HG03097 (cell line): Measurements from ENCODE around the gene RMND5A.

Source experiments
- ATAC-seq: cut with Tn5 transposase; IDR thresholded peaks from one replicate; pipeline ENCODE4 v1.9.1; 2021; ENCODE audit not compliant: unreplicated experiment, low FRiP score

Gene RMND5A

DNA sequence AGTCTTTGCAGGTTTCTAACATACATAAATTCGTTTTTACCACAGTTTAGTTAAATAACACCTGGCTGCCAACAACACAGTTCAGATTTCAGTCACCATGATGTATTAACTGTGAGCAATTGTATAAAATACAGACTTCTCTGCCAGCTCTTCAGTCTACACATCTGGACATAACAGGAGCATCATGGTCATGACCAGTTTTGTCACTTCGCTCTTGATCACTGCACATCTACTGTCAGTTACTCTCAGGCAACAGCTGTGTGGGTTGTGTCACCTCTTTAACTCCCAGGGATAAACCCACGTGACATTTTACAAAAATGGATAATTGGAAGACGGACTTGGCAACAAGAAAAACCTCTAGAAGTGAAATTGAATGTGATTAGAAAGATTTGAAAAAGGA lies 40.3 kb downstream of the RMND5A start:
- ATAC-seq: no peak

DNA sequence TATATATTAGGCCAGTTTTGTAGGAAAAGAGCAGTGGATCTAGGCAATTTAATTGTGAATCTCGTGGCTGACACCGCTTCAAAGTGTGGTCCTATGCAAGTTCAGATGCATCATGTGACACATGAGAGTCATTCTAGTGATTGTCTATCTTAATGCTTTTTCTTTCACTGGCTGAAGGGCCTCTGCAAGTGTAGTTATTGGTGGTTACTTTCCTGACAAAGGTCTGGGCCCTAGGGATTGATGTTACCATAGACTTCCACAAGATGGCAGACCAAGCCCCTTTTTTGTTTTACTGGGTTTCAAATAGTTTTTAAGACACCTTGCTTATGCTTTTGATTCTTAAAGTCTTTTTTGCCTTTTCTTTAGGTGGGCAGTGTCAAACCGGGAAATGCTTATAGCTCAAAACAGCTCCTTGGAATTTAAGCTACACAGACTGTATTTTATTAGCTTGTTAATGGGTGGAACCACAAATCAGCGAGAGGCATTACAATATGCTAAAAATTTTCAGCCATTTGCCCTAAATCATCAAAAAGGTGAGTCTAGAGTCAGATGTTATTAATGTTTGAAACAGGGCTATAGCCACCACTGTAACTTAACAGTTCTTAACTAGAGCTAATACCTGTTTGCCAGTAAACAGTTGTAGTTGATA lies 44.7 kb downstream of the RMND5A start:
- ATAC-seq: no peak

DNA sequence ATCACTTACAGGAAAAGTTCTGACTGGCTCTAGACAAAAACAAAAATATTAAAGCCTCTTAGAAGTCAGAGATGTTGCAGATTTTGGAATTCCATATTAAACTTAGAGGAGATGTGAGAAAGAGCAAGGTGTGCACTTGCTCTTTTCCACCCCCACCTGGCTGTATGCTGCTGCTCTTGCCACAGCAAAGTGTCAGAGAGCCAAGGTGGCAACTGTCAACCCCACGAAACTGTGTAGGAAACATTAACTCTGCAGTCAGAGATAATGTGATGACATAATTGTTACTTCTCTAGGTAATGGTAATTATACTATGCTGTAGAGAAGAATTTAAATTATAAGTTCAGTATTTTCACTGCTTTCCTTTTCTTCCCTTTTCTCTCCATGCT lies 45.2 kb downstream of the RMND5A start:
- no peak for ATAC-seq

DNA sequence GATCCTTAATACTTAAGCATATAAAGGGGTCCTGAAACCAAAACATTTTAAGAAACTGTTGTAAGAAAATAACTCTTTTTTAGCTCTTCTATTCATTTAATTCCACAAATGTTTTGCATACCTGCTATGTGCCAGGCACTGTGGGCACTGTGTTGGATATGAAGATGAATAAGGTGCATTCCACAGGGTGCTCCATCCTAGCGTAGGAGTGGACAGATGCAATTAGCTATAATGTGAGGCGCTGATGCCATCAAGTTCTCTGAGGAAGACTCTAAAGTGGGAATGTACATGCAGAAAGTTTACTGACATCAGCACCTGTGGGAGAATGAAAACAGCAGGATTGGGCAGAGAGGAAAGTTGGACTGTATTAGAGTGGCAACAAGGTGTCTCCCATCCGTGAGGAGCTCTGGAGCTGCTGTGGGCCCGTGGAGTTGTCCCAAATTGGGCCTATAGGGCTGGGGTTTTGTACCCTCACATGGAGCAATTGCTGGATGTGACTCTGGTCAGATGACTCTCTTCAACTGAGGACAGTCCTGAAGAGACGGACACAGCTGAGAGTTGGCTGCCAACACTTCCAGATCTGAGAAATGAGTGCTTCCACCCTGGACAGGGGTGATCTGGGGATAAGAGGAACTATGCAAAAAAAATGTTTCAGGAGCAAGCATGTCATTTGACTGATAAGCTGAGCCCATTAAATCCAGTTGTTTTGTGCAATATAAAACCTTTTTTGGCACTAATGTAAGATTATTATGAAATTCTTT lies 48.3 kb downstream of the RMND5A start:
- ATAC-seq: no peak

DNA sequence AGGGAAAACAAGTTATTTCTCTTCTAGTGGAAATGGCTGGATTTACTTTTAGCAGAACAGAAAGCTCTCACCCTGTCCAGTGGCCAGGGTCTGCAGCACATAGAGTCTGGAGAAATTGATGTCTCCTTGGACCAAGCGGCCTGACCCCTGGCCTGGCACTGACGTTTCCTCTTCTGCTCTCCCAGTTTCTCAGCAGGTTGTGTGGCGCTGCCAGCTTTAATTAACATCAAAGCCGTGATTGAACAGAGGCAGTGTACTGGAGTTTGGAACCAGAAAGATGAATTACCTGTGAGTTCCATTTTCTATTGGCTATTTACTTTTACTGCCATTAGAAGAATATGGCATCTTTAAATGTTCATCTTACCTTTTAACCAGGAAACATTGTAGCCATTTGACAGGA lies 49.7 kb downstream of the RMND5A start:
- ATAC-seq: no peak

DNA sequence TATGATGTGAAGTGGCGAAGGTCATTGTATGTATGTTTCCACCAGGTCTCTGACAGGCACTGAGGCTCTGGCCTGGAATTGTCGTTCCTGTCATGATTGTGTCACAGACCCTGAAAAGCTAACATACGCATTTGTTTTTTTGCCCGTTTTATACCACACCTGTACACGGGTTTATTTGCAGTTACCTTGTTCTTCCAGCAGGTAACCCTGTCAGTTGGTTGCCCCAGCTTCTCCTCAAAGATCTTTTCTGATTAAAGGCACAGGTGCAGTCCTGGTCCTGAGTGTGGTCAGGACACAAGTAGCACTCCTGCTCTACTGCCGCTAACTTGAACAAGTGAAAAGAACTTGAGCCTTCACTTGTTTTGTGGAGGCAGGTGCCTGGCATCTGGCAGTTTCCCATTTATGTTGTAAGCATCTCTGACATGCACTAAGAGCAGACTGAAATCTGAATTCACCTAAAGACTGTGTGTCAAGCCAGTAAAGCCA lies 50.8 kb downstream of the RMND5A start:
- no peak for ATAC-seq

DNA sequence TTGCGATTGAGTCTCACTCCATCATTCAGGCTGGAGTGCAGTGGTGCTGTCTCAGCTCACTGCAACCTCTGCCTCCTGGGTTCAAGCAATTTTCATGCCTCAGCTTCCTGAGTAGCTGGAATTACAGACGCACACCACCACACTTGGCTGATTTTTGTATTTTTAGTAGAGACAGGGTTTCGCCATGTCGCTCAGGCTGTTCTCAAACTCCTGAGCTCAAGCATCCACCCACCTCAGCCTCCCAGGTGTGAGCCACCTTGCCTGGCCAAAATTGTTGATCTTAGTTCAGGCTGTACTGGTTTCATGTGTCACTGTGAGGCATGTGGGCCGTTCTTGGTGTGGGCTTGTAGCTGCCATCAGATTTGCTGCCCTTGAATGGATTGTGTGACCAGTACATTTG lies 52.5 kb downstream of the RMND5A start:
- ATAC-seq: no peak

DNA sequence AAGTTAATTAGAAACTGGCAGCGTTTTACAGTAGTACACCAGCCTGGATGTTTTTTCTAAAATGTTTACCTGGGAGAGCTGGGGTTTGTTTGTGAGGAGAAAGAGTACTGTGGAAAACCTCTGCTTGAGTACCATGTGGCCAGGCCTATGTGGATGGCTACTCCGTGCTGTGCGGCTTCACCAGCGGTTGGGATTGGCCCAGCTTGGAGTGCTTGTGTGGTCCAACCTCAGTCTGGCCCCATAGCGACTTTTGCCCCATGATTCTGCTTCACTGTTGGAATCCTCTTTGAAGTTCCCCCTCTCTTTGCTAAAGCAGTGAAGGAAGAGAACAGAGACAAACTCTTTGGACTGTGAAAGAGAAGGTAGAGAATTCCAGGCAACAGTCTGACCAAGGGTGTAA lies 54.8 kb downstream of the RMND5A start:
- no peak for ATAC-seq

DNA sequence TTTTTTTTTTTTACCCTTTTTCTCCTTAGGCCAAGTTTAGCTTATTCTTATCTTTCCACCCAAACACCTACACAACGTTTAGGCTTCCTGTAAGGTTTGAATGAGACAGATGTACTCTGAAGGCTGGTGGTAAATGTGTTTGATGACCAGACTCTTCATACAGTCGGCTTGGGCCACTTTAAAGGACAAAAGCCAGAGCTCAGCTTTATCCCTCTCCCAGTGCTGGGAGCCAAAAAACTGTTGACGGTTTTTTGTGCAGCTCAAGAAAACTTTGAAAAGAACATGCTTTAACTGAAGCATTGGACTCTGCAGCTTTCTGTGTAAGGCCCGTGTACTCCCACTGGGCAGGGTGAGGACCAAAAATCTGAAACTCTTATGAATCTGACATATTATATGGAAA lies 55.2 kb downstream of the RMND5A start:
- ATAC-seq: no peak

DNA sequence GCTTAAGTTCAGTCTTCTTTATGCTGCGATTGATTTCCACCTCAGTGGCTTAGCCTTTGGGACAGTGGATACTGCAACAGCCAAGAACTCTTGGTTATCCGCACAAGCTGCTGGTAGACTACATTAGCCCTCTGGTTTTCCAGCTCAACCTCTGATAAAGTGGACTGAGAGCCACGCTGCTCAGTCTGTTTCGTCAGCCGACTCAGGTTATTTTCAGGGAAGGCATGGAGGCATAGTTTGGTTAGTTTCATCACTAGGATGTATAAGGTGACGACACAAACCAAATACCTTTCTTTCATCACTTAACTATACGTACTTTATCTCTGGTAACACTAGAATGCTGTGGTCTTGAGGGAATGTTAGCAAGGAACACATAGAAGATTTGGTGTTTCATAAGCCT lies 56.4 kb downstream of the RMND5A start:
- ATAC-seq: no peak

DNA sequence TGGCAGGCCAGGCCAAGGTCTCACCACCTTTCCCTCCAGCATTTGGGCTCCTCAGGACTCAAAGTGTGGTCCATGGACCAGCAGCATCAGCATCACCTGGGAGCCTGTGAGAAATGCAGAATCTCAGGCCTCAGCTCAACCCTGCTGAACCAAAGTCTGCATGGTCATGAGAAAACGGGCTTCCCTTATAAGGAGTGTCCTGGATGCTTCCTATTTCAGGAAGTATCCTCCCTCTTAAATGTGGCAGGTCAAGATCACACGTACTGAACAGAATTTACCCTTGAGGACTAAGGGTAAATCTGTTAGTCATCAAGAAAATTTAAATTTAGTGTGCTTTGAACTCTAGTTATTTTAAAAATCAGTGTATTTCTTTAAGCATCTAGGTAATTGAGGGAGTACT lies 58.9 kb downstream of the RMND5A start:
- no peak for ATAC-seq

DNA sequence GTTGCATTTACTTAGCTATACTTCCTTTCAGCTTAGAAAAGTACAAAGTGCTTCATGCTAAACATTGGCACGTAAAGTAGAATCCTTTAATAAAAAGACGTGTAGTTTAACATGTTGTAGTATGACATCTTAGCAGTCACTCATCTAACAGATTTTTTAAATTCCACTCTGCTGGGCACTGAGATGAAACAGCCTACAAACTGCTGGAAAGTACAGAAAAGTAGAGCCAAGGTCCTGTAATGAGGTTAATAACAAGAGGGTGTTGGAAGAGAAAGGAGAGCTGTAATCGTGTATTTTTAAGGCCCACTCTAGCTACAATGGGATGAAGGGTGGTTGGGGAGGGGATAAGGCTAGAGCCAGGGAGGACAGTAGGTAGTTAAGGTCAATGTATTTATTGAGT lies 59.9 kb downstream of the RMND5A start:
- no peak for ATAC-seq

DNA sequence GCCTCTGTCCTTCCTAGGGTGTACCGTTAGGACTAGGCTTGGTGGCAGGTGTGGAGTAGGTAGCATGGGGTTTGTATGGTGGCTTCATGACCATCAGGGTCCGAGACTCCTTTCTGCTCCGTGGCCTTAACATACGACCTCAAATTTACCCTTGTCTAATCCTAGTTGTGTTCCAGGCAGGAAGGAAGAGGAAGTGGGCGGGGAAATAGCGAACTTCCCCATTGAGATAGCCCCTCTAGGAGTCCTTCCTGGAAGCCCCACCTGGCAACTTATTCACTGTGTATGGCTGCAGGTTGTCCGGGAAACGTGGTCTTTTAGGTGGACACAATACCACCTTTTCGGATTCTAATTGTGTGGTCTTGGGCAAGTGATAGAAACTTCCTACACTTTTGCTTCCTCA lies 61.3 kb downstream of the RMND5A start:
- ATAC-seq: no peak

DNA sequence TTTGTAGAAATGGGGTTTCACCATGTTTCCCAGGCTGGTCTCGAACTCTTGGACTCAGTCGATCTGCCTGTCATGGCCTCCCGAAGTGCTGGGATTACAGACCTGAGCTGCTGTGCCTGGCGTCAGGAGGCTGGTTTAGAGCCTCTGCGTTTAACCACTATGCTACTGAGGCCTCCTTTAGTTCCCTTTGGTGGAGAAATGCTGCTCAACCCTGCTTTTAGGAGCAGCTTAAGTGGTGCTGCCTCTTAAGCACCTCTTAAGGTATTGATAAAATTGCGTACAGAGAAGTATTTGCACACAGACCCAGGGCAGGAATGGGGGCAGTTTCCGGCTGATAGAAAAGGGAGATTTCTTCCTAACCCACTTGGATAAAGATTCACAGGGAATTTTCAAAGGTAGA lies 62.7 kb downstream of the RMND5A start:
- no peak for ATAC-seq

DNA sequence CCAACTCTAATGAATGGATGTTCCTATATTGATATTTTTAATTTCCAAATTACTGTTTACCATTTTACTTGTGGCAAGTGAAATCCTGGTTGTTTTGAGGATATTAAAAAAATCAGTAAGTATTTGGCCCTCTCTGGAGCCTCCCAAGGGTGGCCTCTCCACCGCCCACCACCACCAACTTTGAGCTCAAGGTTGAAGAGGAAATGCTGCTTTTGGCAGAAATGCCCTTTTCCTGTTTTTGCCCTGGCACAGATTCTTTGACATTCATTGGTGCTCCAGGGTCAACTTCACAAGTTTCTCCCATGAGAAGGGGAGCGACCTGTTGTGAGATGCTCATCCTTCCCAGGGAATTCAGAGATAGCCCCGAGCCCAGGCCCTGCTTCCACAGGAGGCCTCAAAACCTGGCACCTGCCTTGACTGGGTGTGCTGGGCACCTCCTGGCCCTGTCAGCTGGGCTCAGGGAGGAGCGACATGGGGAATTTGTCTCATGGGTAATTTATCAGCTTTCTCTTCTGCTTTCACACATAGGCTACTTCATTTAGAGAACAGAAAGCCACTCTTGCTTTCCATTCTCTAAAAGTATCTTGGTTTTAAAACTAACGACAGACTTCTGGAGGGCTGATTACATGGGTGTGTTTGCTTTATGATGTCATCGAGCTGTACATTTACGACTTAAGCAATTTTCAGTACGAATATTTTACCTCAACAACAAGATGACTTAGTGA lies 63.7 kb downstream of the RMND5A start:
- ATAC-seq: peak; percentile 91

DNA sequence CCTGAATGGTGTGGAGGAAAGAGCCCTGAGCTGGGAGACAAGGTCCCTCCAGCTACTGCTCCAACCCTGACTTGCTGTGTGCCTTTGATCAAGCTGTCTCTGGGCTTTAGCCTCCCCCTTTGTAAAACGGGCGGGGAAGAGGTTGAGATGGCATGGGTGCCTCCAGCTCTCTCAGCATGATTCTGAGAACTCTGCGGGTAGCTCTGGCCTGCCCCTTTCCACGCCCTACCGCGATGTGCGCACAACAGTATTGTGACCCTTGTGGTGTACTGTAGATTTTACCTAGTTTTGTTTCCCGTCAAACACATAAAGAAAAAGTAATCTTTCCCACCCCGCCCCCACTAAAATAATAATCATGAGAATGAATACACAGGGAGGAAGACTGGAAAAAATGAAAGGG lies 65.4 kb downstream of the RMND5A start:
- ATAC-seq: no peak

DNA sequence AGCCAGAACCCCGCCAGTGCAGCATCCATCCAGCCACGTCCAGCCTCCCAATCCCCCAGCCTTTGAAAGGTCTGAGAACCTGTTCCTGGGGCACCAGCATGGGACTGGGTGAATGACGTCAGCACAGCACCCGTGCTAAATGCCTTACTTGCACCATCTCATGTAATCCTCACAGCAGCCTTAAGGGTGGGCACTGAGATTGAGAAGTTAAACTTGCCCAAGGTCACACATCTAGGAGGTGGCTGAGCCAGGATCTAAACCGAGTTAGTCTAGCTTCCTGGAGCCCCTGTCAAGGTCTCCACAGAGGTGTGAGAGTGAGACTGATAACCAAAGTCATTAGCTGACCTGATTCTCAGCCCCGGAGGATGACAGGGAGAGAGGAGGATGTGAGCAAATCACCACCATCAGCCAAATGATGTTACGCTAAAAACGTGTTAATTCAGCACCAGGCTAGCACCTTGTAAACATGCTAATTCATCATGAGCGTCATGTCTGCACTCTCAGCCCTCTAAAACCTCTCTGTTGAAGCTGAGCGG lies 66.0 kb downstream of the RMND5A start:
- no peak for ATAC-seq

DNA sequence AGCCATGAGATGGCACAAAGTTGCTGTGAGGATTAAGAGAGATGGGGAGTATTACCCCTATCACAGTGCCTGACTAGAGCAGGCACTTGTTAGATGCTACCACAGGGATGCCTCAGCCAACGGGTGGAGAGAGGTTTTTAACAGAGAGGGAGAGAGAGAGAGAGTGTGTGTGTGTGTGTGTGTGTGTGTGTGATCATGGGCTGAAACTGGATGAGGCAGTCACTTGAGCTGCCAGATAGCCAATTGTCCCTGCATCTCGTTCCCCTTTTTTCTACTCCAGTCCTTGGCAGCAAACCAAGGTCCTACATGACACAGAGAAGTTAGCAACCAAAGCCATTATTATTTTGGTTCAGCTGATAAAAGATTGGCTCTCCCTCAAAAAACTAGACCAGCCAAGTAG lies 67.6 kb downstream of the RMND5A start:
- no peak for ATAC-seq

DNA sequence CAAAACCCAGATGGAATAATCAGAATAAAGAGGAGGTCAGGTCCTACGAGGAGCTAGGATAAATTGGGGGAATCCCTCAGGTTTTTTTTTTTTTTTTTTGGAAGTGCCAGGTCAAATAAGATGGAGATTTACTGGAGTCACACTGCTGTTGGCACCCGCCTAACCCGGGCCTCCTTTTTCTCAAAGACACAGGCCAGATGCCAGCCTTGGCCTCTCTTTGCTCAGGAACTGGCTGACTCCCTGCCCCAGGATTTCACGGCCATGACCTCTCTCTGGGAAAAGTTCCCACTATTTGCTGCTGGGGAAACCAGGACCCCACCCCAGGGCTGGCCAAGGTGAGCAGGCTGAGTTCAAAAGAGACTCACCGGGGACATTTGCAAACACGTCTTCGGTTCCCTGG lies 68.1 kb downstream of the RMND5A start:
- ATAC-seq: no peak

DNA sequence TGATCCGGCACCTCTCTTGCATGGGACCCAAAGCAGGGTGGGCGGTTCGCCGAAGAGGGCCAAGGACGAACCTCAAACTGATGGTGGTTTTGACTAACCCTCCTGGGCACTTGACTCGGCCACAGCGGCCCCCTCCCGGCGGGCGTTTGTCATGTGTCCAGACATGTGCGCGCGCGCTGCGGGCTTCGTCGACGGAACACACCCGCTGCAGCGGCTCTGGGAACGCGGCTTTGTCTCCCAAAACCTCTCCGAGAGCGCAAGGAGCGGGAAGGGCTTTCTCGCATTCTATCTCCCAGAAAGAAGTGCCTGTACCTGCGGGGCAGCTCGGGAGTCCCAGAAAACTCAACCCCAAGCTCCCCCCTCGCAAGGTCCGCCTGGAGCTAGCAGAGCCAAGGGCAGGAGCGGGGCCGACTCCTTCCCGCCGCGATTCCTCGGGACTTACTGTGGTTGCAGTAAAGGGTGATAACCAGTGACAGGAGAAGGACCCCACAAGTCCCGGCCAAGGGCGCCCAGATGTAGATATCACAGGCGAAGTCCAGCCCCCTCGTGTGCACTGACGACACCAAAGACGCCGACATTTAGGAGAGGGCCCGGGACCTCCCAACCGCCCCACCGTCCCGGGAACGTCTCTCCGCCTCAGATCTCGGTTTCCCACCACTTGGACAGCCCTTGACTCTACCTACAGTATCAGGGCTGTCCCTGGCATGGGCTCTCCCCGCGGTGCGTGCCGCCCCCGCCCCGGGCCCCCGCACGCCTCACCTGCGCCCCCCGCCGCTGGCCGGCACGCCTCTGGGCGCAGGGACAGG lies 69.0 kb downstream of the RMND5A start:
- no peak for ATAC-seq

DNA sequence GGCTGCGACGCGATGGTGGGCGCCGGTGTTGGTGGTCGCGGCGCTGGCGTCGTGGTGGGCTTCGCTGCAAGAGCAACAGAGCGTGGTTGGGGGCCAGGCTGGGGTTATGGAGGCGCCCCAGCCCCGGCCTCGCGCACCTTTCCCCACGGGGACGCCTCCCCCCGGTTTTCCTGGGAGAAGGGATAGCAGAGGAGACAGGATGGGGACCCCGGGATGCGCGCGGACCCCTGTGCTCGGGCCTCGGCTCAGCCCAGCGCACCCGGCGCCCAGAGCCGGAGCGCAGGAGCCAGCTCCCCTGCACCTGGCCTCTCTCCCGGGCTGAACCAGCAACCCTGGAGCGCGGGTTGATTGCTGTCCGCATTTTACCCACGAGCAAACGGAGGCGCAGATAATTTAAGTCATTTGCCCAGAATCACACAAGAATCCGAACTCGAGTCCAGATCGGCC lies 69.6 kb downstream of the RMND5A start:
- no peak for ATAC-seq
